NCI-H2029 treated with DMSO at 0.1 percent for 48 hours (cell line): ENCODE results near the gene TRIM39.
"Not testable (repeated sequence)": the region's sequence is repeated elsewhere in the genome, so short reads cannot be mapped to it uniquely, and the experiment has no call there.

Experiments used
- DNase-seq: peaks from one replicate; lab custom pipeline; 2025; lab: John Stamatoyannopoulos, UW

Gene TRIM39

DNA sequence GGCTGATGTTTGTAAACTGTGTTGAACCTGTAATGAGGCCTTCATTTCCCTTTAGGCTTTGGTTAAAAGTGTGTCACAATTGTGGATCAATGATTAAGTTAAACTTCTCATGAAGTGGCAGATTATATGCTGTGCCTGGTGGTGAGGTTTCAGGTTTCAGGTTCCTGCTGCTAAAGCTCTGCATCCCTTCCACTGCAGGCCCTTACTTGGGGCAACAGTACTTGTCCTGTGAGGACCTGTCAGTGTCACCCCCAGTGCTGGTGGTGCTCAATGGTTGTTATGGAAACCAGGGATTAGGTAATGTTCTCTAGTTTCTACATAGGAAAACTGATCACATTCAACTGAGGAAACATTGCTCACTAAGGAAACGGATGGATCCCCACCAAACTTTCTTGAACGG, 36.7 kb downstream of the TRIM39 start:
- no peak for DNase-seq

DNA sequence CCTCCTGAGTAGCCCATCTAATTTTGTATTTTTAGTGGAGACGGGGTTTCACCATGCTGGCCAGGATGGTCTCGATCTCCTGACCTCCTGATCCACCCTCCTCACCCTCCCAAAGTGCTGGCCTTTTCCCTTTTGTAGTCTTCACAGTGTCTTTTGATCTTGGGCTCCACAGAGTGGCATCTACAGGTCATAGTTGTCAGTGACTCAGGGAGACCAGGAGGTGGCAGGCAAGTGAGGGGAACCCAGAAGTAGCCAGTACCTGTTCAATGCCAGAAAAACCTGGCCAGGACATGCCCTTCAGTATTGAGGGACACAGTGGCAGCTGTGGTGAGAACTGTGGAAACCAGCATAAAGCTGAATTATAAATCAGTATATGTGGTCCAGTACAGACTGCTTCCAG, 37.9 kb downstream of the TRIM39 start:
- no peak for DNase-seq

DNA sequence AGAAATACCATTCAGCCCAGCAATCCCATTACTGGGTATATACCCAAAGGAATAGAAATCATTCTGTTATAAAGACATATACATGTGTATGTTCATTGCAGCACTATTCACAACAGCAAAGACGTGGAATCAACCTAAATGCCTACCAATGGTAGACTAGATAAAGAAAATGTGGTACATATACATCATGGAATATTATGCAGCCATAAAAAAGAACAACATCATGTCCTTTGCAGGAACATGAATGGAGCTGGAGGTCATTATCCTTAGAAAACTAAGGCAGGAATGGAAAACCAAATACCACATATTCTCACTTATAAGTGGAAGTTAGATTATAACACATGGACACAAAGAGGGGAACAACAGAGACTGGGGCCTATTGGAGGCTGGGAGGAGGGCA, 42.6 kb downstream of the TRIM39 start:
- not testable (repeated sequence) for DNase-seq

DNA sequence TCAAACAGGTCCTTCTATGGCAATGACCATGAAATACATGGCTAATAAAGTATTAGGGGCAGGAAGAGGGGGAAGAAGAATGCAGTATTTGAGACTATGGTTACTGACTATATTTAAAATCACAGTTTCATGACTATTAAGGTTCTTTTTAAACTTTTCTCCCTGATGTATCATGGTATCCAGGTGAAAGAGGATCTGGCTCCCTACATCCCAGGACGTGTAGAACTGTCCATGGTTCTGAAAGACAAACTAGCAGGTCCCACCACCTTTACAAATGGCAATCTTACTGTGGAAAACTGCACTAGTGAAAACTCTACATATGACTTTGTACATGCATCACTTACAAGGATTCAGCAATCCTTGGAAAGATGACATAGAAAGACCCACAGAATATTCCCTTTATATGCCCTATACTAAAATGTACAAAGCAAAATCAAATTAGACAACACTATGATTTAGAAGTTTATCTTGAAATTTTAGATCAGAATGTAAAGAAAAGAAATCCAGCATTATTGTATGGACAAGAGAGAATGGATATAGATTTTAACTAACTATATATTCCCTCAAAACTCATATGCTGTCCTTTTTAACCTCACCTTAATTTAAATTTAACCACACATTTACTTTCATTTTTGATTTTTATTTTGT, 51.7 kb downstream of the TRIM39 start:
- no peak for DNase-seq

DNA sequence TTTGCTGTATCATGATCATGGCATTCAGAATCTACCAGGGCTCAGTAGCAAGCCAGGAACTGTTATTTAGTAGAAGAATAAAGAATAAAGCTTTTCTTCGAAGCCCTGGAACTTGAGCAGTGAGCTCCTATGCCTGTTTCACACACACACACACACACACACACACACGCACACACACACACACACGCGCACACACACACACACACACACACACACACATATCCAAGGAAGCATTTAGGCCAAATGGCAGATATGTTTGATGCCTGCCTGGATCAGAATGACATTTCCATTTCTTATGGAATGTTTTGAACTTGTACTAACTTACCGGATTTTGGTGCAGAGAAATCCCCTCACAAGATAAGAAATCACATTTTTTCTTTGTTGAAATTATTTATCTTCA, 53.7 kb downstream of the TRIM39 start:
- no peak for DNase-seq

DNA sequence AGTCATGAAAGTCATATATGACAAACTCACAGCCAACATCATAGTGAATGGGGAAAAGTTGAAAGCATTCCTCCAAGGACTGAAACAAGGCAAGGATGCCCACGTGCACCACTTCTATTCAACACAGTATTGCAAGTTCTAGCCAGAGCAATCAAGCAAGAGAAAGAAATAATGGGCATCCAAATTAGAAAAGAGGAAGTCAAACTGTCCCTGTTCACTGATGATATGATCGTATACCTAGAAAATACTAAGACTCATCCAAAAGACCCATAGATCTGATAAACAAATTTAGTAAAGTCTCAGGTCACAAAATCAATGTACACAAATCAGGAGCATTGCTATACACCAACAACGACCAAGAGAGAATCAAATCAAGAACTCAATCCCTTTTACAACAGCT, 59.4 kb downstream of the TRIM39 start:
- no peak for DNase-seq

DNA sequence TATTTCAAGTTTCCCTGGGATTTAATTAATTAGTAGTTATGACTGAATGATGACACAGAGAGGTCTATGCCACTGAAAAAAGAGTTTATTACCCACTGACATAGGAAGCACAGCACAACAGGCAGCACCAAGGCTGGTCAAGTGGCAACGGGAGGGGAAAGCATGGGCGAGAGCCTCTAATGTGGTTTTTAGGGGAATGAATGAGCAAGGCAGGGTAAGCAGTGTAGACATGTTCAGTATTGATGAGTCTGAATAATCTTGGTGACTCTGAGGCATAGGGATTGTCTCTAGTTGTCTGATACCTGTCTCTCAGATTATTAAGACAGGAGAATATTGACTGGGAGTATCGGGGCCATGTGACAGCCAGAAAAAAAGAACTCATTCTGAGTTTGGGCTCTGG, 64.5 kb downstream of the TRIM39 start:
- no peak for DNase-seq
